Tibial nerve (tissue), 4 donors: ENCODE results near the gene NFATC1.

Source experiments
- EP300 ChIP-seq, 2 donors: sonication (generic); formaldehyde crosslinking; IDR thresholded peaks; one replicate each; pipeline ENCODE4 v1.6.1; 2017; ENCODE audit warnings: antibody characterized with exemption in 2 of 2, mild to moderate bottlenecking in 1 of 2
- POLR2A ChIP-seq, 2 donors: fragments of 450-650 bp; IDR thresholded peaks; one replicate each; pipeline ENCODE4 v1.6.1; 2017; ENCODE audit warnings: antibody characterized with exemption in 2 of 2, mild to moderate bottlenecking in 2 of 2, moderate library complexity in 2 of 2
- TF ChIP-seq, protein P1 (sequence below), 5 experiments: fragments of 200-600 bp in 3 of 5; fragments of 450-650 bp in 2 of 5; sonication (generic) in 3 of 5; IDR thresholded peaks; one replicate each; pipeline ENCODE4 v1.5.1; 2016 to 2019; ENCODE audit warnings: antibody characterized with exemption in 5 of 5, mild to moderate bottlenecking in 3 of 5, moderate library complexity in 2 of 5

DNA sequence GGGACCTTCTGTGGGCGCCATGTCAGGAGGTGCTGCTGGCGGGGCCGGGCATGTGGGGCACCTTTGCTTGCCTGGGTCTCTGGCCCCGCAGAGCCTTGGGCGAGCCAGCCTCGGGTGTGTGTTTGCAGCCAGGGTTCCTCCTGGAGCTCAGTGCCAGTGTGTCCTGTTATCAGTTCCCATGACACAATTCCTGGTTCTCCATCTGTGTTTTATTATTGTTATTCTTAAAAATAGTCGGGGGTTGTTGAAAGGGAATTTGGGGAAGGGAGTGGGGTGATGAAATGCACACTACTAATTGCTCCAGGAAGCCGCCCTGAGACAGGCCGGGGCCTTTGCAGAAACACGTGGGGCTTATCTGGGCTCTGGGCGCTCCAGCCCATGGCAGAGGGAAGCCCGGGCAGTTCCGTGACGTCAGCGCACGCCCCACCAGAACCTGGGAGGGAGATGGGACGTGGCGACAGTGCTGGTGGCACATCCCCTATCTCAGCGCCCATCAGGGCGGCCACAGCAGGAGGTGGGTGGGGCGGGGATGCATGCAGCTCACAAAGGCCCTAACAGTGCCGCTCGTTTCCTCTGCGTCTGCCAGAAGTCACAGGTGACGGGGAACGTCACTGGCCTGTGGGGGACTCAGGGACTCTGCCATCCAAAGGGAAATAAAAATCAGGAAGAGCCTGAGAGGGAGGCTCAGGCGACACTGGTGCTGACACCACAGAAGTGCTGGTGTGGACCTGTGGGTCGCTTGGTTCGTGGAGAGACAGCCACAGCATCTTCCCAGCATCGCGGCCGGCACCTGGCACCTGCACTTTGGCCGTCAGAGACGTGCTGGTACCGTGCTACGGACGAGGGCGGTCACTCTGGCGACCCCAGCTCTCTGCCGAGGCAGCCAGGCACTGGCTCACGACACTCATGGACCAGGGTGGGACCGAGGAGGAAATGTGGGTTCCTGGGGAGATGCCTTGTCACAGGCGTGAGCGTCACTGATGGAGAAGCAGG is 131.0 kb downstream of the NFATC1 start:
- TF ChIP-seq POLR2A (IDR thresholded peaks at IDR 0.05) (no peak), EP300 (IDR thresholded peaks at IDR 0.05) (no peak)
- TF ChIP-seq, protein P1, sequence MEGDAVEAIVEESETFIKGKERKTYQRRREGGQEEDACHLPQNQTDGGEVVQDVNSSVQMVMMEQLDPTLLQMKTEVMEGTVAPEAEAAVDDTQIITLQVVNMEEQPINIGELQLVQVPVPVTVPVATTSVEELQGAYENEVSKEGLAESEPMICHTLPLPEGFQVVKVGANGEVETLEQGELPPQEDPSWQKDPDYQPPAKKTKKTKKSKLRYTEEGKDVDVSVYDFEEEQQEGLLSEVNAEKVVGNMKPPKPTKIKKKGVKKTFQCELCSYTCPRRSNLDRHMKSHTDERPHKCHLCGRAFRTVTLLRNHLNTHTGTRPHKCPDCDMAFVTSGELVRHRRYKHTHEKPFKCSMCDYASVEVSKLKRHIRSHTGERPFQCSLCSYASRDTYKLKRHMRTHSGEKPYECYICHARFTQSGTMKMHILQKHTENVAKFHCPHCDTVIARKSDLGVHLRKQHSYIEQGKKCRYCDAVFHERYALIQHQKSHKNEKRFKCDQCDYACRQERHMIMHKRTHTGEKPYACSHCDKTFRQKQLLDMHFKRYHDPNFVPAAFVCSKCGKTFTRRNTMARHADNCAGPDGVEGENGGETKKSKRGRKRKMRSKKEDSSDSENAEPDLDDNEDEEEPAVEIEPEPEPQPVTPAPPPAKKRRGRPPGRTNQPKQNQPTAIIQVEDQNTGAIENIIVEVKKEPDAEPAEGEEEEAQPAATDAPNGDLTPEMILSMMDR (IDR thresholded peaks at IDR 0.05): no peak
